IPS-NIHi7 (cell line): ENCODE data around the gene LDLRAD4.

ENCODE experiments used
- DNase-seq: peaks from one replicate; pipeline ENCODE4 v3.0.0; 2012; ENCODE audit warnings: mixed read lengths; ENCODE audit errors: extremely low spot score

Gene LDLRAD4

DNA sequence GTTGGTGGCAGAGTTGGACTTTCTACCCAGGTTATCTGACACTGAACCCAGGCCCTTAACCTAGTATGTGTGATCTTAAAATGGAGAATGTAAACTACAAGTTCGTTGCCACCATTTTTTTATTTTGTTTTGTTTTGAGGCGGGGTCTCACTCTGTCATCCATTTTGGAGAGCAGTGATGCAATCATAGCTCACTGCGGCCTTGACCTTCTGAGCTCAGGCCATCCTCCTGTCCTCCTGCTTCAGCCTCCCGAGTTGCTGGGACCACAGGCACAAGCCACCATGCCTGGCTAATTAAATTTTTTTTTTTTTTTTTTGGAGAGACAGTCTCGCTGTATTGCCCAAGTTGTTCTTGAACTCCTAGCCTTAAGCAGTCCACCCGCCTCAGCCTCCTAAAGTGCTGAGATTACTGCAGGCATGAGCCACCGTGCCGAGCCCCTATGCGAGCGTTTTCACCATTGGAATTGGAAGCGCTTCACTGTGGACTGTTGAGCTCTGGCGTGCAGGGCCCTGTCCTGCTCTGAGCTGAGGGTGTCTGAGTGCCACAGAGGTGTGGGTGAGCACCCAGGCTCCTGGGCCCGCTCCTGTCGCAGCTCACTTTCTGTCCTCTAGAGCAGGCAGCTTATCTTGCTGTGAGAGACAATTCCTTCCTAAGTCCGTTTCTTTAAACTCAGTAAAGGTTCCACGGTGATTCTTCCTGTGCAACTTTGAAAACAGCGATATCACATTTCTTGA is 186.9 kb downstream of the LDLRAD4 start:
- no peak for DNase-seq

DNA sequence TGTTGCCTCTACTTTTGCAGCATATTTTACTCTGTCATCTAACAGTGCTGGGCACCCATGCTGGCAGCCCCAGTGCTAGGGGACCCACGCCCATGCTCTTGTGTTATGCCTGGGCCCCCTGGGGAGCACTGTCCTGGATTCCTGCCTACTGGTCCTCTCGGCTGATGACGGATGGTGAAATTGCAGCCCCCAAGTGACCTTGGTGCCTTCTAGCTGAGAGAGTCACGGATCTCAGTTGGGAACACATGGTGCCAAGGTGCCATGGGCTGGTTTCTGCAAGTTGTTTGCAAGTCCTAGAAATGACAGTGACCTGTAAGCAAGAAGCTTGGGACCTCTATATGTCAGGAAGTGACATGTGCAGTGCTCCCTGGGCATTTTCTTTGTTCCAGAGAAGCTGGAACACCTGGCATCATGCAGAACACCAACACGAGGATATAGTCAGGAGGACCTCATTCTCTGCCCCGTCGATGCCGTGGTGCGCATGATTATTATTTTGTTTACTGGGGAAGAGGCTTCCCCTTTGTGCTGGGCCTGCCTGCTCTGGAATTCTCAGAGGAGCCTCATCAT is 187.6 kb downstream of the LDLRAD4 start:
- DNase-seq: no peak

DNA sequence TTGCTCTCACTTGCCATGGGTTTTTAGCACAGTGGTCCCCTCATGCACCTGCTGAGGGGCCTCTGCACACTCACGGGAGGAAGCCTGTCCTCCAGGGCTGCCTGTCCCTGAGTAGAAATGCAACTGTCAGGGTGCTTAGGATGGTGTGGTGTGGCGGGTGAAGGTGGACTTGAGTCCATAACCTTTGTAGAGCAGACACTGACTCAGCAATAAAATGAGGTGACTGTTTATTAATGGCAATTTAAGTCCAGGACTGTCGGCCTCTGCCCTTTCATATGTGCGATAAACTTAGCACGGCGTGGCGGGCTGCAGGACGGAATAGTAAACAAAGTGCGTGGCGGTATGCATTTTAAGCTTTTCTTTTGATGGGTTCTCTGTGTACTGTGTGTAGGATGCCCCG is 188.2 kb downstream of the LDLRAD4 start:
- DNase-seq: no peak

DNA sequence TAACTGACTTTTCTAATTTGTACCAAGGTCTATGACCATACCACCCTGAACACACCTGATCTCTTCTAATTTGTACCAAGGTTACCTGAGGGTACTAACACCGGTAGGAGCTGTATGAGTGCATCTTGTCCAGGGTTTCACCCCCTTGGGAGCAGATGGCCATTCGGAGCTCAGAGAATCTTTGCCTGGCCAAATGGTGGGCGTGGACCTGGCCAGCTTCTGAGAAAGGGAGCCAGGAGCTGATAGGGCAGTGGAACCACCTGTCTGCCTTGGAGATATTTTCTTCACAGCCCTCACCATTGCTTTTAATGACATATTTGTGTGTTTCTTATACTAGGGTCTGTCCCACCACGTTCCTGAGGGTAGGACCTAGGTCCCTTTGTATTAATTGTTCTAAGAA is 188.9 kb downstream of the LDLRAD4 start:
- no peak for DNase-seq

DNA sequence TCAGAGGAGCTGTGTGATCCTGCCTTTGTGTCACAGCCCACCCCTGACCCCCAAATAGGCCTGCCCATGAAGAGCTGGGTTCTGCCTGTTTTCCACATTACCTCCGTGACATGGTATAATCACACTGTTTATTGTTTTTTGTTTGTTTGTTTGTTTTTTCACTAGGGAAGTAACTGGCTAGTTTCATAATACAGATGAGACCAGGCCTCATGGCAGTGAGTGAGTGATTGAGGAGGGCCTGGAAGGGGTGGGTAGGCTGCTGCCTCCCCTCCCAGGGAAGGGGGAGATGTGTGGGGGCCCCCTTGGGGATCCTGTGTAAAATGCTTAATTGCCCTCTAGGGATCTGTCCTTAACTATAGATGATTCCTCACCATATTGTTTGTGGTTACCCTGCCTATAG is 190.5 kb downstream of the LDLRAD4 start:
- no peak for DNase-seq

DNA sequence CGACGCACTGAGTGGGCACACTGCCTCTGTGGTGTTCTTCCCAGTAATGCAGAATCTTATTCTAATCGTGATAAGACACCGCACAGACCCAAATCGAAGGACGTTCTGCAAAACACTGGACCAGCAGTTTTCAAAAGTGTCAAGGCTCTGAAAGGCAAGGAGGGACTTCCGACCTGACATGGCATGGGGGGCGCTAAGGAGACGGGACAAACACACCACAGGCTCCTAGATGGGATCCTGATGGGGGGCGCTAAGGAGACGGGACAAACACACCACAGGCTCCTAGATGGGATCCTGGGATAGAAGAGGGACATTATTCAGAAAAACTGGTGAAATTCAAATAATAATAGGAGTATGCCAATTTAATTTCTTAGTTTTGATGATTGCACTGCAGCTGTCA is 191.4 kb downstream of the LDLRAD4 start:
- DNase-seq: no peak

DNA sequence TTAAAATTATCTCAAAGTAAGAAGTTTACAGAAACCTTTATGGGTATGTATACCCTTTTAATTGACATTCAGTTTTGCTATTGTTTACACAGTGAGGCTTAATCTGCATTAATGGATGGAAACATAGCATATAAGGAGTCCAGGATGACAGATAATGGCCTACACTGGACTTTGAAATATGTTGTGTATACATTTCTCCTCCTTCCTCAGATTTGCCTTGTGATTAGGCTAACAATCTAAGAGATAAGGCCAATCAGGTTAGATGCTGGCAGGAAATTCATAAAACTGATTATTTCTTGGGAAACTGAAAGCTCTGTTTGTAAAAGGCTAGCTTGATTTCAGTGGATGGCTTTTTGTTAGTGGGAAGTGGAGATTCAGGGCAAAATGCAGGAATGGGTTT is 191.9 kb downstream of the LDLRAD4 start:
- no peak for DNase-seq

DNA sequence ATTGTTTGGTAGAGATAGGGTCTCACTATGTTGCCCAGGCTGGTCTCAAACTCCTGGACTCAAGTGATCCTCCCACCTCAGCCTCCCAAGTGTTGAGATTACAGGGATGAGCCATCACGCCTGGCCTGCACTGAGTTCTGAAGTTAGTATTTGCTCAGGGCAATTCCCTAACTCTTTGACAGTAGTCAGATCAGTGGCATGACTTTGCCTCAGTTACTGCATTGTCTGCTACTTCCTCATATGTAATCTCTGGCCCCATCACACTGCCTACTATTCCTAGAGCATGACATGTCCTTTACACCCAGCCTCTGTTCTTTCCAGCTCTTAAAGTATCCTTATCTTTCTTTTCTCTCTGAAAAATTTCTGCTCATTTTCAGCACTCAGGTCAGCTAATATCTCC is 193.5 kb downstream of the LDLRAD4 start:
- no peak for DNase-seq

DNA sequence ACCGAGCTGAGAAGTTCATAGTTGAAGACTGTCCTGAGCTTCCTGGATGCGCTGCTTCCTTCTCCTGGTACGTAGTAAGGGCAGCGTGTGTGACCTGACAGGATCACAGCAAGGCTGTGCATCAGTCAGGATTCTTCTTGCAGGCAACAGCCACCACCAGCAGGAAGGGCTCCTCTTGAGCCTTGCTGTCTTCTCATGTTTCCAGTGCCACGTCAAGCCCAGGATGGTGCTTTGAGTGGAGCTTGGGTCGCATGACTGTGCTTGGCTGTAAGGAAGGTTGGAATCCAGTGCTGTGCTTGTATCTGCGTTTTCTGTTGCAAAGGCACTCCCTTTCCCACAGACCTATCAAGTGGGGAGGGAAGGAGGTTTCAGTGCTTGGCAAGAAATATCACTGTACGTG is 194.3 kb downstream of the LDLRAD4 start:
- no peak for DNase-seq

DNA sequence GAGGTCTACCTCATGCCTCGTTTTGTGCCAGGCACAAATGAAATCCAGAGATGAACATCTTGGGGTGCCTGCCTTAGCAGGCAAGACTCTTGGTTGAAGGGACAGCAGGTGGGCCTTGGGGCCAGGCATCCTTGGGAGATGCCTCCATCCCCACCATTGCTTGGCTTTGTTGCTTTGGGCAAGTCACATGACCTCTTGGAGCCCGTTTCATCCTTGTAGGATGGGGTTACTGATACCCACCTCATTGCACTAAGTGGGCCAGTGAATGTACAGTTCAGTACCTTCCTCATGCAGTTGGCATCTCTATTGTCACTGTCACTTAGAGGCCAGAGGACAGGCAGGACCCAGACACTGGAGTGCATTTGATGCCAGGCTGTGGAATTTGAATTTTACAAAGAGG is 195.5 kb downstream of the LDLRAD4 start:
- no peak for DNase-seq

DNA sequence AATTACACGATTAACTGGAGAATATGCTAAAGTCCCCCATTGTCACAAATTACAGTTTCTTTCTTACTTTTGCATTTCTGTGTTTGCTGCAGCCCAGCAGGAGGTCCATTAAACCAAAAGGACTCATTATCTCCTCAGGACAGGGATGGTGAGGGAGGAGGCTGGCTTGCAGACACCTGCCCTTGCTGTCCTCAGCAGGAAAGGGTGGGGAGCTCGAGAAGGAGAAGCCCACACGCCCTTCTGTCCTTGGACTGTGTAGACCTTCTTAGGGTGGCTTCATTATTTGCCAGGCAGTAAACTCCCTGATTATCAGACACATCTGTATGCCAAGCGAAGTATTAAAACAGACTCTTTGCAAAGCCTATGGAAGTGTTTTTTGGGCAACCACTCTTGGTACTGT is 196.0 kb downstream of the LDLRAD4 start:
- no peak for DNase-seq

DNA sequence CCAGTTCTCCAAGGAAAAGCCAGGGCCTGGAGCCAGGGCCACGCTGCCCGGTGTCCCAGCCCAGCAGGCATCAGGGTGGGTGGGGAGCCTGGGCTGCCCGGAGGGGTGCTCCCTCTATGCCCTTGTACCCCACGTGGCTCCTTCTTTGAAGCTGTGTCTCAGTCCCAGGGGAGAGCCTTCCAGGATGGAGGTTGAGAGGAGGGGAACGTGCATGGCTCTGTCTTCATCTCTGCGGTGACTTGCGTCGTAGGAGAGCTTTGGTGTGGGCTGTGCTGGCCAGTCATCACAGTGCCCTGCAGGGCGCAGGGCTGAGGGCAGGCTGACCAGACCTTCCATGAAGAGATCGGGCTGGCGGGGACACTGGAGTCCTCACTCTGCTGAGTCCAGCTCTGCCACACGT is 197.2 kb downstream of the LDLRAD4 start:
- no peak for DNase-seq

DNA sequence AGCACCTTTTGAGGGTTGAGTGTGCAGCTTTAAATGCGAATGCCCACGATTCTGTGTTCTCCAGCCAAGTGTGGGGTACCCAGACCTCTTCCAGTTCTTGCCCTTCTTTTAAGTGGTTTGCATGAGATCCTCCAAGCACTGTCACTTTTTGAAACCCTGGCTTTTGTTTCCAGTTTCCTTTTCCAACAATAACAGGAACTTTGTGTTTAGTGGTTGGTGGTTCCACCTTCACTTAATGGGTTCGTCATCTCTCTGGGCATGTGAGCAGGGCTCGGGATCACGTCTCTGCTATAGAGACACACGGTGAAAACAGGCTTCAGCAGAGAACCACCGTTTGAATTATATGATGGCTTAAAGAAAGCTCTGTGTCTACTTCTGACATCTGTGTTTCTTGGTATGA is 197.6 kb downstream of the LDLRAD4 start:
- no peak for DNase-seq

DNA sequence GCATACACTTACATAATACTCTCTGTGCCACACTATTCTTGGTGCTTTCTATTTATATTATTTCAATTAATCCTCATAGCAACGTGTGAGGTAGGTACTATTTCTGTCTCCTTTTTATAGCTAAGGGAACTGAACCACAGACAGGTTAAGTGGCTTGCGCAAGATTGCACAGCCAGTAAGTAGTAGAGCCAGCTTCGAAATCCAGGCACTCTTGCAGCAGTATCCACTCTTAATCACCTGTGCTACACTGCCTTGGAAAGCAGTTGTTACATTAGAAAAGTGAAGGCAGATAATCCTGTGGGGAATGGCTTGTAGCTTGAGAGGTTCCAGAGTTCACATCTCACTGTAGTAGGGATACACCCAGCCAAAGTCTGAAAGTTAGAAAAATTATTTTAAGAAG is 198.3 kb downstream of the LDLRAD4 start:
- DNase-seq: no peak

DNA sequence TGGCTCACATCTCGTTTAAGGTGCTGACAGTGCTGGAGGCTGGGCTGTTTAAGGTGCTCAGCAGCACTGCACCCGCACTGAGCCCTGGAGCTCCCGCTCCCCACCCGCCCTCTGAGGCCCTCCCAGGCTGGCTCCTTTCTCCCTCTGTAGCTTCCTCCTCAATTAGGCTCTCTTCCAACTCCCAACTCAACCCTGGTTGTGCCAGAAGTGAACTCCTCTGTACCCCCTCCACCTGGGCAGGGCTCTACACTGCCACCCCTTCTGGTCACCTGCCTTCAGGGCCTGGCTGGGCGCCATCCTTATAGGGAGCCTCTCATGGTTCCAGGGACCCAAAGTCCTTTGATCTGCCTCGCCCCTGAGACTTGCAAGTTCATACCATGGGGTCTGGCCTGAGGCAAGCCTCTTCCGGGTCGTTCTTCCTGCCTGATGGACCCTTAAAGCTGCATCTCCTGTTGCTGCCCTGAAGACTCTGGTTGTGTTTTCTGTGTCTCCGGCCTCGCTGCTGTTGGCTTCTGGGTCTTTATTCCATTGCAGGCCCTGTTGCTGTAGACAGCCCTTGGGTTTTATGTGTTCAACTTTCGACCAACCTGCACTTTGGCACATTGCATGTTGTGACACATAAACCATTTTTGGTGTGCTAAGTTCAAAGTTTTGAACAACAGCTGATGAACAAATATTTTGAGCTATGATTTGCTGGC is 199.6 kb downstream of the LDLRAD4 start:
- DNase-seq: no peak

DNA sequence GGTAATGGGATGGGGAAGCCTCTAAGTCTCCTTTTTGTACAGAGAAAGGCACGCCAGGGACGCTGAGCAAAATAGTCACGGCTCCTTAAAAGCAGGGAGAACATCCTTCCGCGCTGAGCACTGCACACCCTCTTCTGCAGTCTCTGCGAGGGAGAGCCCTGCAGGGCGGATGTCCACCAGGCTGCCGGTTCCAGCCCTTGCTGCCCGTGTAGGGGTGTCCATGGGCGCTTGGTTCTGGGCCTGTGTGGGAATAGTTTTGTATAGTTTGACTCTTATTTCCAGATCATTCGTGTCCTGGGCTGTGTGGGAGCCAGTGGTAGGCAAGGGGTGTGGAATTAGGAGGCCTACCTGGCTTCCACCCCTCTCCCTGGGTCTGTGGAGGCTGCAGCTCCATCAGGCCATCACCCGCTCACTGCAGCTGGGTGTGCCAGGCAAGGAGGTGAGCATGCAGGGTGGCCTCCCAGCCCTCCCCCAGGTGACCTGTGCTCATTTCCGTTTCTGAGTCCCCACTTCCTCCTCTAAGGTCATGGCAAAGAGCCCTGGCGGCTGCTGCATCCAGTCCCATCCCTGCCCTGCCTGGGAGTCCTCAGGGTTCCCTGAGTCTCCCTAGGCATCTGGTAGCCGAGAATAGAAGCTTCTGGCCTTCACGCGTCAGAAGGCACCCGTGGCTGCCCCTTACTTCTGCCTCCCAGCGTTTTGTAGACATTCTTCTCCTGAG is 202.6 kb downstream of the LDLRAD4 start:
- DNase-seq: no peak

DNA sequence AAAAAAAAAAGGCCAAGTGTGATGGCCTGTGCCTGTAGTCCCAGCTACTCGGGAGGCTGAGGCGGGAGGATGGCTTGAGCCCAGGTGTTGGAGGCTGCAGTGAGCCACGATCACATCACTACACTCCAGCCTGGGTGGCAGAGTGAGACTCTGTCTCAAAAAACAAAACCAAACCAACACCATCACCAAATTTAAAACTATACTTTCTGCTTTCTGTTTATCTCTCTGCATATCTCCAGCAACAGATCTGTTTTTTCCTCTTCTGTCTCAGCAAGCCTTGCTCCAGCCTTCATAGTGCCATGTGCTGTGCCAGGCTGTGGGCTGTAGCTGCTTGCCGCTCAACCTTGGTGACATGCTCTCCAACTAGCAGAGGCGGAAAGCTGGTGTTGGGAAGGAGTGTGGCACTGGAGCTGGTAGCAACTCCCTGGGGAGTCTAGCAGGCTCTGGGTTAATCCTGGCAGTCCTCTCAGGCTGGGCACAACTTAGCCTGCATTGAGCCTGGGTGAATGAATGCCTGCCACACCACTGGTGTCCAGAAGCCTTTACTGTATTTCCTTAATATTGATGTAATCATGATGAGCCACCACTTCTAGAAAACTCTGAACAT is 204.1 kb downstream of the LDLRAD4 start:
- DNase-seq: no peak

DNA sequence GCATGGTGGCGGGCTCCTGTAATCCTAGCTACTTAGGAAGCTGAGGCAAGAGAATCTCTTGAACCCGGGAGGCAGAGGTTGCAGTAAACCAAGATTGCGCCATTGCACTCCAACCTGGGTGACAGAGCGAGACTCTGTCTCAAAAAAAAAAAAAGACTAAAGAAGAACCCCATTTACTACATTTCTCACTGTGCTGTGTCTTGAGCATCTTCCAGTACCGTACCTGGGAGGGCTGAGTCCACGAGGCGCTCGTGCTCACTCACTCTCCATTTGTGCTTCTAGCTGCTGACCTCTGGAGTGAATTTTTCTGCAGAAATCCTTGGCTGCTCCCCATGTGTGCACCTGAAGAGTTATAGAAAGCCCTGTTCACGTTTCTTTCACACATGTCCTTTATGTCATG is 204.8 kb downstream of the LDLRAD4 start:
- DNase-seq: no peak

DNA sequence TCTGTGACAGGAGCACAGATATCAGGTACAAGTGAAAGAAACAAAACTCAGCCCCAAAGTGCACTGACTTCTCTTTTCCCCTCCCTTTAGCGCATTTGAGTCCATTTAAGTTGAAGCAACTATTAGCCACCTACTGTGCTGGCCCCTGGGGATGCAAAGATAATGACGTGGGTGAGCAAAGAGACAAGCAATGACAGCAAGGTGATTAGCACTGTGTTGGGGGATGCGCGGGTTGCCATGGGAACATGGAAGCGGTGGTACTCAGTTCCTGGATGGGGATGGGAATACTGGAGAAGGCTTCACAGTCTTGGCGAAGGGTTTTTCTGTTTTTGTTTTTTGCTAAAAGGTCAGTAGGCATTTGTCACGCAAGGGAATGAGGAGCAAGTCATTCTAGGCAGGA is 205.8 kb downstream of the LDLRAD4 start:
- no peak for DNase-seq

DNA sequence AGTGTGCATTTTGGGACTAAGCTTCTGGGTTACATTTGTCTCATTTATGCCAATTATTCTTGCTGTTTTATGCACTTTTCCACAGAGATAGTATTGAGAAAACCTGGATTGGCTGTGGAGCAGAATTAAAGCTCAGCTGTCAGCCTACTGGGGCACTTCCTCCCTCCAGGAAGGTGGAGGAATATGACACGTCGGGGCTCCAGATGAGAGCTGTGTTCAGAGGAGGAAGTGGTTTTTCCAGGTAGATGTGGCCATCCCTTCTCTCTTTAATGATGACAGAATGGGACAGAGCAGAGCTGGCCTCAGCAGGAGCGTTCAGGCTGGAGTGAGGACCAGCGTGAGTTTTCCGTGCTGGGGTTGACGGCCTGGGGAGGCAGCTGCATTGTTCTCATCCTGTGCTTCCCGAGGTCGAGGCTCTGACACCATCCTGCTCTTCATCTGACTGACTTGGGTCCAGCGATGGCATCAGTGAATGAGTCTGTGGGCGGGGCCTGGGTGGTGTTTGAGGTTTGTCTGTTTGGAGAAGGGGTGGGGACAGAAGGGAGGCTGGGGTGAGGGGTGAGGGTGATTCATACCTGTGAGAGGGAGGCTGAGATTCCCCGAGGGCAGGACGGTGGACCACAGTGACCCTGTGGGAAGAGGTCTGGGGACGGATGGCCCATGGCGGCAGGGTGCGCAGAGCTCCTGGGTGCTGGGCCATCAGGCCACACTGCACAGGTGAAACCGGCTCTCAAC is 207.0 kb downstream of the LDLRAD4 start:
- no peak for DNase-seq

DNA sequence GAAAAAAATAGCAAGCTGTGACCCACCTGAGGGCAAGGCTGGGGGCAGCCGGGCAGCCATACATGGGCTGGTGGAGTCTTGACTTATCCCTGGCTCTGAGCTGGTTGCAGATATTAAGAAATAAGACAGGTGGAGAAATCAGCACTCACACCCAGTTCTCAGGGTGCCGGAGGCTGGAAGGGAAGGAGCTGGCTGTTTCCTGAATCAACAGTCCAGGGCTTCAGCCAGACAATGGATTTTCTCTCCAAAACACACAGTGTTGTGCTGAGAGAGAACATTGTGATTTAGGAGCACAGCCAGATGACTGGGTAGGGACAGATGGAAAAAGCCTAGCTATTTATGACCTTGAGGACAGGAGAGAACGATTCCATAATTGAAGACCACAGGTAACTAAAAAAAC is 208.8 kb downstream of the LDLRAD4 start:
- no peak for DNase-seq

DNA sequence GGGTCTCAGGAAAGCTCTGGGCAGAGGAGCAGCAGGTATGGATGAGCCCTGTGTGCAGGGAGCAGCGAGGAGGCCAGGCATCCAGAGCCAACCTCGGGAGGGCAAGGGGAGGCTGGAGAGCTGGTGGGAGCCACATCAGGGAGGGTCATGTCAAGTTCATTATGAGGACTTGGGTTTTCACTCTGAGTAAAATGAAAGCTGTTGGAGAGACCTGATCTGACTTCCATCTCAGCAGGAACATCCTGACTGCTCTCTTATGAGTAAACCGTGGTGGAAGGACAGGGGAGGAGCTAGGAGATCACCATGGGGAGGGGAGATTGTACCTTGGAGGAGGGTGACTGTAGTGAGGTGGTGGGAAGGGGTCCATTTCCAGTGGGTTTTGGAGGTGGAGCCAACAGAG is 209.8 kb downstream of the LDLRAD4 start:
- DNase-seq: no peak
